Measurements from ENCODE around the gene CCDC30. TPM values are rescaled to one million over a fixed set of nuclear protein-coding genes. Genes with fewer than 3 reads are reported as not detected.

Gene CCDC30
- total RNA-seq, 1 donor from 2014 or later, result 3.2 TPM

GRCh38 chr1:42592811-42593210 is 129.7 kb downstream of the CCDC30 start:
- peaks cover 17% of the 10 kb centered on the region for H3K27me3 Mint-ChIP-seq (ENCODE audit: low read depth)
- H3K9me3 Mint-ChIP-seq (ENCODE audit: low read depth), result peaks cover 7% of the 10 kb centered on the region
- no peaks in the 10 kb centered on the region for H3K4me1 Mint-ChIP-seq (ENCODE audit: low read depth)
- peaks cover 5% of the 10 kb centered on the region for H3K36me3 Mint-ChIP-seq (ENCODE audit: low read depth)
- H3K4me3 Mint-ChIP-seq (ENCODE audit: unreplicated experiment), result no peak overlapping the region
- H3K27ac Mint-ChIP-seq (ENCODE audit: unreplicated experiment), result no peak overlapping the region
- no peak for DNase-seq (ENCODE audit: low spot score)
- TF ChIP-seq CTCF (IDR thresholded peaks at IDR 0.05), result no peak

- no peak for DNase-seq (ENCODE audit: low spot score)
- peaks cover 1% of the 10 kb centered on the region for H3K36me3 Mint-ChIP-seq (ENCODE audit: low read depth)
- H3K4me3 Mint-ChIP-seq (ENCODE audit: unreplicated experiment), result no peak overlapping the region
- no peak for TF ChIP-seq CTCF (IDR thresholded peaks at IDR 0.05)
- H3K27me3 Mint-ChIP-seq (ENCODE audit: low read depth), result peaks cover 18% of the 10 kb centered on the region
- no peaks in the 10 kb centered on the region for H3K4me1 Mint-ChIP-seq (ENCODE audit: low read depth)
- no peaks in the 10 kb centered on the region for H3K9me3 Mint-ChIP-seq (ENCODE audit: low read depth)
- no peak overlapping the region for H3K27ac Mint-ChIP-seq (ENCODE audit: unreplicated experiment)
Measured at GRCh38 chr1:42593486-42594100, 130.5 kb downstream of the CCDC30 start.

GRCh38 chr1:42601472-42601871 is 138.4 kb downstream of the CCDC30 start:
- no peak for TF ChIP-seq CTCF (IDR thresholded peaks at IDR 0.05)
- DNase-seq (ENCODE audit: low spot score), result no peak
- Mint-ChIP-seq H3K9me3 (ENCODE audit: low read depth) (peaks cover 5% of the 10 kb centered on the region), H3K27ac (ENCODE audit: unreplicated experiment) (no peak overlapping the region), H3K36me3 (ENCODE audit: low read depth) (no peaks in the 10 kb centered on the region), H3K4me1 (ENCODE audit: low read depth) (no peaks in the 10 kb centered on the region), H3K4me3 (ENCODE audit: unreplicated experiment) (no peak overlapping the region), H3K27me3 (ENCODE audit: low read depth) (peaks cover 28% of the 10 kb centered on the region)

GRCh38 chr1:42613803-42614131 is 150.7 kb downstream of the CCDC30 start:
- Mint-ChIP-seq H3K9me3 (ENCODE audit: low read depth) (no peaks in the 10 kb centered on the region), H3K27ac (ENCODE audit: unreplicated experiment) (no peak overlapping the region)

GRCh38 chr1:42618866-42619265 is 155.8 kb downstream of the CCDC30 start:
- no peaks in the 10 kb centered on the region for H3K9me3 Mint-ChIP-seq (ENCODE audit: low read depth)
- DNase-seq (ENCODE audit: low spot score), result no peak
- peaks cover 16% of the 10 kb centered on the region for H3K27me3 Mint-ChIP-seq (ENCODE audit: low read depth)
- H3K27ac Mint-ChIP-seq (ENCODE audit: unreplicated experiment), result no peak overlapping the region
- H3K4me1 Mint-ChIP-seq (ENCODE audit: low read depth), result no peaks in the 10 kb centered on the region
- no peak overlapping the region for H3K4me3 Mint-ChIP-seq (ENCODE audit: unreplicated experiment)
- H3K36me3 Mint-ChIP-seq (ENCODE audit: low read depth), result no peaks in the 10 kb centered on the region
- no peak for TF ChIP-seq CTCF (IDR thresholded peaks at IDR 0.05)

More at GRCh38 chr1:42613803-42614131, 150.7 kb downstream of the CCDC30 start:
- no peak overlapping the region for H3K4me3 Mint-ChIP-seq (ENCODE audit: unreplicated experiment)
- H3K36me3 Mint-ChIP-seq (ENCODE audit: low read depth), result no peaks in the 10 kb centered on the region
- TF ChIP-seq CTCF (IDR thresholded peaks at IDR 0.05), result no peak
- no peak for DNase-seq (ENCODE audit: low spot score)
- peaks cover 4% of the 10 kb centered on the region for H3K27me3 Mint-ChIP-seq (ENCODE audit: low read depth)
- H3K4me1 Mint-ChIP-seq (ENCODE audit: low read depth), result no peaks in the 10 kb centered on the region

All from chondrocyte (in vitro differentiated cells).